Sigmoid colon (tissue), 7 donors: Measurements from ENCODE around the gene THAP12. TPM values are rescaled to one million over a fixed set of nuclear protein-coding genes. Genes with fewer than 3 reads are reported as not detected.

Experiments used
- DNase-seq: peaks from one replicate; pipeline ENCODE4 v3.0.0-alpha.2; 2019
- H3K27ac ChIP-seq, 4 donors: fragments of 200-600 bp; sonication (generic); one replicate each; pipeline ENCODE4 v1.5.1; 2016 to 2019; ENCODE audit warnings: mild to moderate bottlenecking in 1 of 4
- H3K27me3 ChIP-seq, 3 donors: fragments of 200-600 bp; sonication (generic); one replicate each; pipeline ENCODE4 v1.5.1; 2019; ENCODE audit warnings: mild to moderate bottlenecking in 1 of 3
- H3K36me3 ChIP-seq, 4 donors: fragments of 200-600 bp; sonication (generic); one replicate each; pipeline ENCODE4 v1.5.1; 2016 to 2019
- H3K4me1 ChIP-seq, 4 donors: fragments of 200-600 bp; sonication (generic); one replicate each; pipeline ENCODE4 v1.5.1; 2017 to 2019
- H3K4me3 ChIP-seq, 4 donors: fragments of 200-600 bp; sonication (generic); one replicate each; pipeline ENCODE4 v1.5.1; 2017 to 2019; ENCODE audit warnings: mild to moderate bottlenecking in 2 of 4, moderate library complexity in 1 of 4
- H3K9me3 ChIP-seq, 4 donors: fragments of 200-600 bp in 3 of 4; sonication (generic) in 3 of 4; one replicate each; pipeline versions ENCODE4 v1.5.1 to v1.6.1; 2013 to 2019
- EP300 ChIP-seq, 4 donors: sonication (generic); formaldehyde crosslinking; IDR thresholded peaks; one replicate each; pipeline ENCODE4 v1.6.1; 2017; ENCODE audit warnings: antibody characterized with exemption in 4 of 4
- POLR2A ChIP-seq, 2 donors: fragments of 450-650 bp; IDR thresholded peaks; one replicate each; pipeline ENCODE4 v1.6.1; 2016; ENCODE audit warnings: antibody characterized with exemption in 2 of 2, mild to moderate bottlenecking in 2 of 2, moderate library complexity in 2 of 2
- POLR2AphosphoS5 ChIP-seq, 4 donors: sonication (generic); formaldehyde crosslinking; IDR thresholded peaks; one replicate each; pipeline ENCODE4 v1.6.1; 2017; ENCODE audit warnings: antibody characterized with exemption in 4 of 4
- WGBS, 2 donors: extraction: QIAGEN DNeasy Blood & Tissue Kit; methylation state at CpG; one replicate each; pipeline ENCODE4 v1.1.7; 2013; 5-methylcytosine and 5-hydroxymethylcytosine counted together
- intact Hi-C: fragments of 100-400 bp; cut with DNase I; formaldehyde crosslinking; loops from one replicate; pipeline ENCODE4 v1.15.1; 2023
- polyA plus RNA-seq, 3 donors: library from polyadenylated mRNA; stranded (reverse); fragments of 200-250 nt; gene quantifications; one replicate each; pipeline ENCODE4 v1.2.3, GENCODE V29; 2013
- total RNA-seq, 4 donors: library from RNA; depleted of rRNA; stranded (reverse); fragments of >200 nt; gene quantifications; one replicate each; pipeline ENCODE4 v1.1.0, GENCODE V29; 2016
- TF ChIP-seq, protein P1 (sequence below), 4 experiments: fragments of 450-650 bp in 3 of 4; fragments of 200-600 bp in 1 of 4; IDR thresholded peaks; one replicate each; pipeline ENCODE4 v1.5.1; 2016 to 2019; ENCODE audit warnings: antibody characterized with exemption in 4 of 4, mild to moderate bottlenecking in 3 of 4, moderate library complexity in 2 of 4
- donor health status: healthy with polysubstance abuse.
- donor health status: Bipolar disorder and iron deficiency.
- donor health status: healthy.

Gene THAP12
- total and polyA plus RNA-seq, 7 donors = 27.1 to 43.2 (median 30.1) TPM

DNA sequence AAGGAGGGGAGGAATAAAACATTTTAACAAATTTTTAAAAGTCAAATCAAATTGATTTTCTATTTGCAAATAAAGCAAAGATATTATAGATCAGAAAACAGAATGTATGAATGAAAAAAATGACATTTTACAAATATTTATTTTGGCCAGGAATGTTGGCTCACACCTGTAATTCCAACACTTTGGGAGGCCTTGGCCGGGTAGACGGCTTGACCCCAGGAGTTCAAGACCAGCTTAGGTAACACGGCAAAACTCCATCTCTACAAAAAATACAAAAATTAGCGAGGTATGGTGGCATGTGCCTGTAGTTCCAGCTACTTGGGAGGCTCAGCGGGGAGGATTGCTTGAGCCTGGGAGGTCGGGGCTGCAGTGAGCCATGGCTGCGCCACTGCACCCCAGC is 18.2 kb downstream of the THAP12 start:
- H3K9me3 ChIP-seq = no peaks in the 10 kb centered on the region
- no peak overlapping the region for H3K27ac ChIP-seq
- 87 to 94% methylated on average over 7 of the region's 7 CpGs for WGBS, 2 donors
- TF ChIP-seq POLR2A (IDR thresholded peaks at IDR 0.05) (no peak), EP300 (IDR thresholded peaks at IDR 0.05) (no peak), POLR2AphosphoS5 (IDR thresholded peaks at IDR 0.05) (no peak)
- TF ChIP-seq, protein P1, sequence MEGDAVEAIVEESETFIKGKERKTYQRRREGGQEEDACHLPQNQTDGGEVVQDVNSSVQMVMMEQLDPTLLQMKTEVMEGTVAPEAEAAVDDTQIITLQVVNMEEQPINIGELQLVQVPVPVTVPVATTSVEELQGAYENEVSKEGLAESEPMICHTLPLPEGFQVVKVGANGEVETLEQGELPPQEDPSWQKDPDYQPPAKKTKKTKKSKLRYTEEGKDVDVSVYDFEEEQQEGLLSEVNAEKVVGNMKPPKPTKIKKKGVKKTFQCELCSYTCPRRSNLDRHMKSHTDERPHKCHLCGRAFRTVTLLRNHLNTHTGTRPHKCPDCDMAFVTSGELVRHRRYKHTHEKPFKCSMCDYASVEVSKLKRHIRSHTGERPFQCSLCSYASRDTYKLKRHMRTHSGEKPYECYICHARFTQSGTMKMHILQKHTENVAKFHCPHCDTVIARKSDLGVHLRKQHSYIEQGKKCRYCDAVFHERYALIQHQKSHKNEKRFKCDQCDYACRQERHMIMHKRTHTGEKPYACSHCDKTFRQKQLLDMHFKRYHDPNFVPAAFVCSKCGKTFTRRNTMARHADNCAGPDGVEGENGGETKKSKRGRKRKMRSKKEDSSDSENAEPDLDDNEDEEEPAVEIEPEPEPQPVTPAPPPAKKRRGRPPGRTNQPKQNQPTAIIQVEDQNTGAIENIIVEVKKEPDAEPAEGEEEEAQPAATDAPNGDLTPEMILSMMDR (IDR thresholded peaks at IDR 0.05) = no peak
- DNase-seq = no peak
- H3K36me3 ChIP-seq = peaks cover 0 to 31% (median 0%) of the 10 kb centered on the region in 4 donors
- H3K27me3 ChIP-seq = no peaks in the 10 kb centered on the region
- H3K4me3 ChIP-seq = no peak overlapping the region
- peaks cover 0 to 15% (median 13%) of the 10 kb centered on the region in 4 donors for H3K4me1 ChIP-seq
- intact Hi-C loops = no loop called here

DNA sequence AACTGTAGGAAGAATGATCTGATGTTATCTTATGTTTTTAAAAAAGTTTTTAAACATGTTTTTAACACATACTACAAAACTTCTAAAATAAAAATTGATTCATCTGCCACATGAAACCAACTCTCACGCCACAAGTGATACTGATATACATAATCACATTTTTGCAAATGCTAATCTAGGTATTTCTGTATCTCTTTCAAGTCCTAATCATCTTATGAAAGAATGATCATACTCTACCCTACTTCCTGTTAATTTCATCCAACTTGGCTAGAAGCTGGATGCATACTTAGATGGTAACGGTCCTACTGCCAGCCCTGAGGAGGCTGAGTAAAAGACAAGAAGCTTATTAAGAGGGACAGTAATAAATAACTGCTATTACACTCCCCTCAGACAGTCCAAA is 19.2 kb downstream of the THAP12 start:
- 82 to 88% methylated on average over 2 of the region's 2 CpGs for whole genome bisulfite sequencing, 2 donors
- DNase-seq = no peak
- intact Hi-C loops = no loop called here
- Histone ChIP-seq H3K9me3 (no peaks in the 10 kb centered on the region), H3K4me3 (no peak overlapping the region), H3K36me3 (peaks cover 0 to 31% (median 0%) of the 10 kb centered on the region in 4 donors), H3K27ac (no peak overlapping the region), H3K4me1 (peaks cover 0 to 15% (median 13%) of the 10 kb centered on the region in 4 donors), H3K27me3 (no peaks in the 10 kb centered on the region)
- no peak for TF ChIP-seq EP300 (IDR thresholded peaks at IDR 0.05)
- no peak for TF ChIP-seq POLR2AphosphoS5 (IDR thresholded peaks at IDR 0.05)
- TF ChIP-seq, protein P1 (IDR thresholded peaks at IDR 0.05) = no peak
- no peak for TF ChIP-seq POLR2A (IDR thresholded peaks at IDR 0.05)

DNA sequence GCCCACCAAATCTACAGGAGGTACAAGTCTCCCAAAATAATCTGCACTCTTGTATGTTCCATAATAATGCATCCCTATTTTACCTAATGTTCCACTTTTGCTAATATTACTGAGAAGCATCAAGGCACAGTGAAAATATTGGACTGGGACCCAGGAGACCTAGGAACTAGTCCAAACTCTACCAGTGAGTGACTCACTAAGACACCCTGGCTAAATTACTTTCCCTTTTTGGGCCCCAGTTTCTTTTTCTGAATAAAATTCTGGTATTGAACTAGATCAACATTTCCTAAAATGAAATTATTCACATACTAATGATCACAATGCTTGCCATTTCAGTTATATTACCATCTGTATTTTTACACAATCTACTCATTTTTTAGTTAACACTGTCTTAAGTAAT is 19.6 kb downstream of the THAP12 start:
- no peak overlapping the region for H3K4me3 ChIP-seq
- no peaks in the 10 kb centered on the region for H3K27me3 ChIP-seq
- H3K4me1 ChIP-seq = peaks cover 0 to 15% (median 13%) of the 10 kb centered on the region in 4 donors
- DNase-seq = no peak
- H3K9me3 ChIP-seq = no peaks in the 10 kb centered on the region
- H3K27ac ChIP-seq = no peak overlapping the region
- intact Hi-C loops = no loop called here
- TF ChIP-seq POLR2AphosphoS5 (IDR thresholded peaks at IDR 0.05) (no peak), EP300 (IDR thresholded peaks at IDR 0.05) (no peak), POLR2A (IDR thresholded peaks at IDR 0.05) (no peak)
- TF ChIP-seq, protein P1 (IDR thresholded peaks at IDR 0.05) = no peak
- peaks cover 0 to 31% (median 0%) of the 10 kb centered on the region in 4 donors for H3K36me3 ChIP-seq

DNA sequence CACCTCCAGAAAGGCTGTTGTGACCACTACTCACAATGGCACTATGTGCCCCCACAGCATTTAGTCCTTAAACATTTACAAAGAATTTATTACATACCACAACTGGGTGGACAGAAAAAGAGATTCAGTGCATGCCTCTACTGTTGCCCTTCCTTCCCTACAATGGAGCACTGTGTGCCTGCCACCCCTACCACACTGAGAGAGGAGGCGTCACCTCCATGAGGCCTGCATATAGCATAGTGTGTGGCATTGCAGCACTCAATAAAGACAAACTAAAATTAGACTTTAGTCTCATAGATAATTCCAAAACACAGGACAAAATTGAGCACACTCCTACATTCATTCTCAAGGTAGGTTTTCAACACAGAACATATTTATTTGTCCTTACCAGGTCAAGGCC is 25.8 kb downstream of the THAP12 start:
- Histone ChIP-seq H3K27me3 (no peaks in the 10 kb centered on the region), H3K4me3 (no peak overlapping the region), H3K27ac (no peak overlapping the region), H3K36me3 (peaks cover 0 to 72% (median 5%) of the 10 kb centered on the region in 4 donors), H3K9me3 (peaks cover 0 to 3% (median 0%) of the 10 kb centered on the region in 4 donors), H3K4me1 (no peaks in the 10 kb centered on the region)
- DNase-seq = no peak
- TF ChIP-seq, protein P1 (IDR thresholded peaks at IDR 0.05) = no peak
- no peak for TF ChIP-seq POLR2A (IDR thresholded peaks at IDR 0.05)
- TF ChIP-seq POLR2AphosphoS5 (IDR thresholded peaks at IDR 0.05) = no peak
- no peak for TF ChIP-seq EP300 (IDR thresholded peaks at IDR 0.05)
- 100% methylated on average over 1 of the region's 1 CpG for WGBS, 2 donors
- intact Hi-C loops = no loop called here

DNA sequence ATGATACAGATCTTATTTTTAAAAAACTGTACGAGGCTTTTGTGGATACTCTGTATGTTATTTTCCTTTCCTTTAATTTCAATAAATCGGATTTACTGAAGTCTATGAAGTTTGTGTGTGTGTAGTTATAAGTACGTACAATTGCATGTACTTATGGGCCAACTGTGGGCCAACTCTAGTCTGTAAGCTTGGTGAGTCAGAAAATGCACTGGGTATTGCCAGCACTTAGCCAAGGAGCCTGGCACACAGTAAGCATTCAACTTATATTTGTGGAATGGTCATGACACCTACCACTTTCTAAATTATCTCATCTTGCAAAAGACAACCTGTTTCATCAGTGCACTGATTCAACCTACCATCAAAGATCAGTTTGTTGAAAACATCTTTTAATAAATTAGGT is 32.6 kb downstream of the THAP12 start:
- Histone ChIP-seq H3K4me3 (no peak overlapping the region), H3K4me1 (peaks cover 0 to 18% (median 2%) of the 10 kb centered on the region in 4 donors), H3K36me3 (peaks cover 0 to 42% (median 1%) of the 10 kb centered on the region in 4 donors), H3K27me3 (no peaks in the 10 kb centered on the region), H3K27ac (no peak overlapping the region), H3K9me3 (no peaks in the 10 kb centered on the region)
- intact Hi-C loops = no loop called here
- no peak for TF ChIP-seq POLR2A (IDR thresholded peaks at IDR 0.05)
- TF ChIP-seq, protein P1 (IDR thresholded peaks at IDR 0.05) = no peak
- DNase-seq = no peak
- WGBS, 2 donors = 93 to 96% methylated on average over 3 of the region's 3 CpGs
